Hepatocyte (in vitro differentiated cells): ENCODE measurements around the gene SESN3. TPM values are rescaled to one million over a fixed set of nuclear protein-coding genes. Genes with fewer than 3 reads are reported as not detected.

Experiments used
- DNase-seq: peaks from one replicate; pipeline ENCODE4 v3.0.0-alpha.2; 2016; ENCODE audit warnings: low spot score
- H2AFZ ChIP-seq: fragments of 200-600 bp; sonication (generic); 2 replicates; pipeline ENCODE4 v1.6.0; 2016; ENCODE audit warnings: antibody characterized with exemption, mild to moderate bottlenecking
- H3K27ac ChIP-seq: fragments of 200-600 bp; sonication (generic); 2 replicates; pipeline ENCODE4 v1.5.1; 2016; ENCODE audit warnings: mild to moderate bottlenecking
- H3K27me3 ChIP-seq: fragments of 200-600 bp; sonication (generic); 2 replicates; pipeline ENCODE4 v1.6.1; 2016
- H3K36me3 ChIP-seq: fragments of 200-600 bp; sonication (generic); replicated peaks from 2 replicates; pipeline ENCODE4 v1.5.1; 2016; ENCODE audit warnings: low read depth; ENCODE audit not compliant: insufficient read depth
- H3K4me1 ChIP-seq: fragments of 200-600 bp; sonication (generic); 2 replicates; pipeline ENCODE4 v1.5.1; 2016; ENCODE audit warnings: mild to moderate bottlenecking, moderate library complexity; ENCODE audit not compliant: insufficient read depth
- H3K4me2 ChIP-seq: fragments of 200-600 bp; sonication (generic); 2 replicates; pipeline ENCODE4 v1.6.0; 2016
- H3K4me3 ChIP-seq: fragments of 200-600 bp; sonication (generic); 2 replicates; pipeline ENCODE4 v1.5.1; 2016; ENCODE audit warnings: mild to moderate bottlenecking
- H3K79me2 ChIP-seq: fragments of 200-600 bp; sonication (generic); 2 replicates; pipeline ENCODE4 v1.6.0; 2017; ENCODE audit warnings: mild to moderate bottlenecking
- H3K9me2 ChIP-seq: fragments of 200-600 bp; sonication (generic); replicated peaks from 2 replicates; pipeline ENCODE4 v1.6.0; 2017; ENCODE audit warnings: mild to moderate bottlenecking; ENCODE audit not compliant: insufficient read depth
- H3K9me3 ChIP-seq: fragments of 200-600 bp; sonication (generic); 2 replicates; pipeline ENCODE4 v1.5.1; 2016; ENCODE audit warnings: low read depth, mild to moderate bottlenecking
- H4K20me1 ChIP-seq: fragments of 200-600 bp; sonication (generic); 2 replicates; pipeline ENCODE4 v1.6.0; 2016; ENCODE audit warnings: mild to moderate bottlenecking; ENCODE audit not compliant: insufficient read depth, poor library complexity, severe bottlenecking
- EZH2 ChIP-seq: fragments of 200-600 bp; sonication (generic); IDR thresholded peaks from 2 replicates; pipeline ENCODE4 v1.6.1; 2016; ENCODE audit warnings: antibody characterized with exemption, mild to moderate bottlenecking, borderline replicate concordance
- EZH2phosphoT487 ChIP-seq: fragments of 200-600 bp; sonication (generic); IDR thresholded peaks from one replicate; pipeline ENCODE4 v1.6.1; 2018; ENCODE audit warnings: antibody characterized with exemption, mild to moderate bottlenecking, low read depth, moderate library complexity; ENCODE audit not compliant: unreplicated experiment, severe bottlenecking
- WGBS: methylation state at CpG from one replicate; pipeline ENCODE4 v1.1.6; 2016; ENCODE audit warnings: low lambda C conversion rate; ENCODE audit errors: missing lambda C conversion rate; 5-methylcytosine and 5-hydroxymethylcytosine counted together
- polyA plus RNA-seq: library from polyadenylated mRNA; unstranded; fragments of >200 nt; fragmentation: Nextera tagmentation; extraction: Ambion mirVana; gene quantifications from 2 replicates; pipeline ENCODE4 v1.2.1, GENCODE V29; 2016
- total RNA-seq: library from RNA; depleted of rRNA; stranded (reverse); fragments of >200 nt; gene quantifications from 2 replicates; pipeline ENCODE4 v1.2.3, GENCODE V29; 2014
- TF ChIP-seq, protein P1 (sequence below): fragments of 200-600 bp; sonication (generic); IDR thresholded peaks from 2 replicates; pipeline ENCODE4 v1.5.1; 2016; ENCODE audit warnings: antibody characterized with exemption, mild to moderate bottlenecking; ENCODE audit not compliant: poor library complexity

The SESN3 gene, protein sequence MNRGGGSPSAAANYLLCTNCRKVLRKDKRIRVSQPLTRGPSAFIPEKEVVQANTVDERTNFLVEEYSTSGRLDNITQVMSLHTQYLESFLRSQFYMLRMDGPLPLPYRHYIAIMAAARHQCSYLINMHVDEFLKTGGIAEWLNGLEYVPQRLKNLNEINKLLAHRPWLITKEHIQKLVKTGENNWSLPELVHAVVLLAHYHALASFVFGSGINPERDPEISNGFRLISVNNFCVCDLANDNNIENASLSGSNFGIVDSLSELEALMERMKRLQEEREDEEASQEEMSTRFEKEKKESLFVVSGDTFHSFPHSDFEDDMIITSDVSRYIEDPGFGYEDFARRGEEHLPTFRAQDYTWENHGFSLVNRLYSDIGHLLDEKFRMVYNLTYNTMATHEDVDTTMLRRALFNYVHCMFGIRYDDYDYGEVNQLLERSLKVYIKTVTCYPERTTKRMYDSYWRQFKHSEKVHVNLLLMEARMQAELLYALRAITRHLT
- total RNA-seq (106 and 107 TPM in 2 replicates), polyA plus RNA-seq (8.1 and 8.9 TPM in 2 replicates)

DNA sequence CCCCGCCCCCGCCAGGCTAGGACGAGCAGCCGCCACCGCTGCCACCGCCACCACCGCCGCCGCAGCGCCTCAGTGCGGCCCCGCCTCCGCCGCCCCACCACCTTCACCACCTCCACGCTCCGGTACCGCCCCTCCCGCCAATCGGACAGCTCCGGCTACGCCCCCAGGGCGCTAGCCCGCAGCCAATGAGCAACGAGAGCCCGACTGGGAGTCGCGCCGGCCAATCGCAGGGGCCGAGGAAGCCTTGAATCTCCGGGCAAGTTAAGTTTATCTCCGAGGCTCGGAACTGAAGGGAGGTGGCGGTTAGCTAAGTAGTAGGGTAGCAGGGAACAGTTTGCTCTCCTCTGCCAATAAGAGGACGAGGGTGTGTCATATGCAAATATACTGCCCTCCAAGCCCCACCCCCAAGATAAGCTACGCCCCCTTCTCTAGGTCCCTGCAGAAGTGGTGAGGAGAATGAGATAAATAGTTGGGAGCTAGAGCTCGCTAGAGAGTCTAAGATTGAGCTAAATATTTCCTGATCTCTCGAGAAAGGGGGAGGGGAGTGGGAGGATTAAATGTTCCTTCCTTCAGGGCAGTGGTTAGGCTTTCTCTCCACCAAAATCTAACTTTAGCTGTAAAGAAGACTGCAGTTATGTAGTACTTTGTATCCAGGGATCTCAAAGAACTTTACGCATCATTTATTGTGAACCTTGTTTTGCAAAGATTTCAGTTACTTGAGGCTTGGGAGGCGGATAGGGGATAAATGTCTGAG lies at the start of gene SESN3:
TSS of gene SESN3 (minus strand) at position 76 of the 754 bp plus-strand sequence. CDS start 342 bp downstream, outside the sequence.
- H3K4me2 ChIP-seq: peak within 1 kb of the TSS; percentile 78
- H3K36me3 ChIP-seq: no peaks in the 10 kb centered on the region
- H3K4me3 ChIP-seq: peak within 1 kb of the TSS; percentile 41
- DNase-seq: peak; percentile 99
- TF ChIP-seq EZH2: no peak
- TF ChIP-seq, protein P1, sequence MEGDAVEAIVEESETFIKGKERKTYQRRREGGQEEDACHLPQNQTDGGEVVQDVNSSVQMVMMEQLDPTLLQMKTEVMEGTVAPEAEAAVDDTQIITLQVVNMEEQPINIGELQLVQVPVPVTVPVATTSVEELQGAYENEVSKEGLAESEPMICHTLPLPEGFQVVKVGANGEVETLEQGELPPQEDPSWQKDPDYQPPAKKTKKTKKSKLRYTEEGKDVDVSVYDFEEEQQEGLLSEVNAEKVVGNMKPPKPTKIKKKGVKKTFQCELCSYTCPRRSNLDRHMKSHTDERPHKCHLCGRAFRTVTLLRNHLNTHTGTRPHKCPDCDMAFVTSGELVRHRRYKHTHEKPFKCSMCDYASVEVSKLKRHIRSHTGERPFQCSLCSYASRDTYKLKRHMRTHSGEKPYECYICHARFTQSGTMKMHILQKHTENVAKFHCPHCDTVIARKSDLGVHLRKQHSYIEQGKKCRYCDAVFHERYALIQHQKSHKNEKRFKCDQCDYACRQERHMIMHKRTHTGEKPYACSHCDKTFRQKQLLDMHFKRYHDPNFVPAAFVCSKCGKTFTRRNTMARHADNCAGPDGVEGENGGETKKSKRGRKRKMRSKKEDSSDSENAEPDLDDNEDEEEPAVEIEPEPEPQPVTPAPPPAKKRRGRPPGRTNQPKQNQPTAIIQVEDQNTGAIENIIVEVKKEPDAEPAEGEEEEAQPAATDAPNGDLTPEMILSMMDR: peak; percentile 43
- no peaks in the 10 kb centered on the region for H3K9me2 ChIP-seq
- H3K9me3 ChIP-seq: no peaks in the 10 kb centered on the region
- no peaks in the 10 kb centered on the region for H3K27me3 ChIP-seq
- peaks cover 29% of the 10 kb centered on the region for H4K20me1 ChIP-seq
- peaks cover 15% of the 10 kb centered on the region for H3K4me1 ChIP-seq
- peak within 1 kb of the TSS; percentile 97 for H3K27ac ChIP-seq
- peak within 1 kb of the TSS; percentile 54 for H2AFZ ChIP-seq
- peaks cover 45% of the 10 kb centered on the region for H3K79me2 ChIP-seq
- 4% methylated on average over 23 of the region's 40 CpGs for WGBS

DNA sequence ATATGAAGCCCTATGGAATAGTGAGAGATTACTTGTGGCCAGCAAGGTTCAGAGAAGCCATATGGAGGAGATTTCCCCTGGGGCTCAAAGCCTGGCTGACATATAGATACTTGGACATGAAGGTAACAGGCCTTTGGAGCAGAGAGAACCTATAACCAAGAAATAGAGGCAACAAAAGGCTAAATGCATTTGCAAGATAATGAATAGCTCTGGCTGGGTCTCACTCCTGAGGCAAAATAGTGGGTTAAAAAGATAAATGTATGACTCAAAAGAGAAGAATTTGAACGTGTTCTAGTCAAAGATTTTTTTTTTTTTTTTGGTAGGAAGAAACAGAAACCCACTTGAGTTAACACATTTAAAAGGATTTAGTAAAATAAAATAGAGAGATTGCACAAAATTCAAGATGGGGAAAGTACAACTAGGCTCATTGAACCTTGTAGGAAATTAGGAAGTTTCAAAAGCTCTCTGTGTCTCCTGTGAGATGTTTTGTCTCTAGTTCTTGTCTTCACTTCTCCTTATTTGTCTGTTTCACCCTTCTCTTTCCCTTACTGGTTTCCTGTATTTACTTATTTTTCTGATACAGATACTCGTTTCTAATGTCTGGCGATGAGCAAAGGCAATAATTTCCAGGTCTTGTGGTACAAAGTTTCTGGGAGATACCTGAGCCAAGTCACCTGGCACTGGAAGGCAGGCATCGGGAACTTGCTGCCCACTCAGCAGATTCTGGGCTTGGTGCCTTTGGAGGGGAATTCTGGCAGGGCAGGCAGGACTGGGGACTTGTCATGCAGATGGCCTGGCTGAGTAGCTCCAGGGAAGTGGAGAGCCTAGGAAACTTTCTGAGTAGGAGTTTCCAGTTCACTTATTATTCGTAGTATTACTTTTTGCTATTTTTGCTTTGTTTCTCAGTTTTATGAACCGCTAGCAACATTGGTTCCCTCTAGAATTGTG lies 49.2 kb upstream of the SESN3 start:
- Histone ChIP-seq H3K4me3 (no peak overlapping the region), H3K27me3 (no peaks in the 10 kb centered on the region), H3K36me3 (no peaks in the 10 kb centered on the region), H2AFZ (no peak overlapping the region), H3K4me2 (no peak overlapping the region), H3K9me3 (no peaks in the 10 kb centered on the region), H3K9me2 (no peaks in the 10 kb centered on the region), H3K79me2 (no peaks in the 10 kb centered on the region), H3K27ac (peak overlapping the region; percentile 94), H4K20me1 (no peaks in the 10 kb centered on the region), H3K4me1 (peaks cover 24% of the 10 kb centered on the region)
- WGBS: 56% methylated on average over 6 of the region's 6 CpGs
- peak; percentile 30 for DNase-seq
- TF ChIP-seq, protein P1: no peak
- no peak for TF ChIP-seq EZH2
- TF ChIP-seq EZH2phosphoT487: no peak

DNA sequence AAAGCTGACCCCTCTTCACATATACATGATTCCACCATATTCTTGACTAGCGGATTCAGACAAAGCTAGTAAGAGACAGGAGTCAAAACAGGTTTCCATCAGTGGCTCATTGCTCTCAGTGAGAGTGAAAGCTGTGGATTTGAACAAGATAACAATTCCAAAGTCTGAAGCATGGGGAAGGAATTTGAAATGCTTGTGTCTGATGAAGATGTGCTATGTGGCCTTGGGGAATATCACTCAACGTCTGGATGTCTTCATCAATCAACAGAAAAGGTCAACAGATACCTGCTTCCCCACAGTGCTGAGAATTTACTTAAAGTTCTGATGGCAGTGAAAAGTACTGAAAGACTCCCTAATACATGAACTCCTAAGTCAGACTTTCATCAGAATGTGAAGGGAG lies 46.9 kb upstream of the SESN3 start:
- no peak for DNase-seq
- Histone ChIP-seq H3K9me2 (no peaks in the 10 kb centered on the region), H3K79me2 (no peaks in the 10 kb centered on the region)

More for the DNA sequence above, 46.9 kb upstream of the SESN3 start:
- peaks cover 17% of the 10 kb centered on the region for H3K4me1 ChIP-seq
- H3K9me3 ChIP-seq: no peaks in the 10 kb centered on the region
- H3K36me3 ChIP-seq: no peaks in the 10 kb centered on the region
- no peak overlapping the region for H2AFZ ChIP-seq
- no peak for TF ChIP-seq EZH2
- TF ChIP-seq, protein P1: no peak
- TF ChIP-seq EZH2phosphoT487: no peak
- H3K4me3 ChIP-seq: no peak overlapping the region
- no peaks in the 10 kb centered on the region for H4K20me1 ChIP-seq
- H3K27me3 ChIP-seq: no peaks in the 10 kb centered on the region
- WGBS: 42% methylated on average over 2 of the region's 2 CpGs
- no peak overlapping the region for H3K27ac ChIP-seq
- H3K4me2 ChIP-seq: no peak overlapping the region
